ENCODE data around the gene NGLY1.

Gene NGLY1

DNA sequence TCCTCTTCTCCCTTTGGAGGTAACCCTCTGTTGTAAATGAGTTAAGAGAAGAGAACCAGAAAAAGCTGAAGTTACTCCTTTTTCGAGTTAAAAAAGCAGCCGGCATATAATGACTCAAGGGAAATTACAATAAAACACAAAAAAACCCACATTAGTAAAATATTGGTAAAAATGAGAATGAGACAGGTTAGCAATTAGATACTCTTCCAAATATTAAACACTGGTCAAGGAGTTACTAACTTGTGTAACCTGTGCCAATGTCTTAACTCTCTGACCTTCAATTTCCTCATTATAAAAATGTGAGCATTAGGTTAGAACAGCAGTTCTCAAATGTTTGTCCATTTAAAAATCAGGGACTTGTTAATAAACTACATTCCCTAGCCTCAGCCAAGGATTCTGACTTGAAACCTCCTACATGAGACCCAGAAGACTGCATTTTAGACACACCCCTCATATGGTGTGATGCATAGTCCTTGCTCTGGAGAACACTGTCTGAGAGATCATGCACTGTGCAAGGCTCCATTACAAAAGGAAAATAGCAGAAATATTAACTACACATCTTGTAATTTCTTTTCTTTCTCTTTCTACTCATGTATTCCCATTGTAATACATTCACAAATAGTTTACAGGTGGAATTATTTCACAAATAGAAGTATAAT lies 75.8 kb downstream of the NGLY1 start:
- DNase-seq: no peak

DNA sequence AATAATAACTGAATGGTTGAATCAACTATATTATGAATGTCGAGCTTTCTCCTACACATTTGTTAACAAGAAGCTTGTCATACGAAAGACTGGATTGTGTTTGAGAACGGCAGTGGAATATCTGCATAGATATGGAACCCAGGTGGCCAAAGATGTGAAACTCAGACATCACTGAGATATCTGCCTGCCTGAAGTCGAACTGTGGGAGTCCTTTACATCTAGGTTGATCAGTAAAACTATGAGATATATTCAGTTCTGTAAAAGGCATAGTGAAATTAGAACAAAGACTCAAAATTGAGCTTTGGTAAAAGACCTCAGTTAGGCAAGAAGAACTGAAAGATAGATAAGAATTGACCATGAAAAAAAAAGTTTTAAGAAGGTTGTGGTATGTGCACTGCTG lies 77.0 kb downstream of the NGLY1 start:
- no peak for DNase-seq

DNA sequence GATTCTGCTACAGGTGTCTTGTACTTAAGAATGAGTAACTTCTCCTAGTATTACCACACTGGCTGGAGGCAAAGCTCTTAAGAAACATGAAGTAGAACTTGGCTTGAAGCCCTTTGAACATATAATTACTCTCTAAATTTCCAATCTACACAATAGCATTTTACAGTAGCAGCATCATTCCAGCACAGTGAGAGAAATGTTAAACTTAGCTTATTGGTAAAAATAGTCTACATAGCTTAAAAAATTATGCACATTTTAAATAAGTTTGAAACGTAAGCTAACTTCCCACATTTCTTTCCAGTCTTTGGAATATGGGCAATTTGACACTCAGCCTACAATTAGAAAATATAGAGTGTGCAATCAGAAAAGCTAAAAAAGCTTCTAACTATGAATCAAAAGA lies 85.7 kb downstream of the NGLY1 start:
- no peak for DNase-seq

DNA sequence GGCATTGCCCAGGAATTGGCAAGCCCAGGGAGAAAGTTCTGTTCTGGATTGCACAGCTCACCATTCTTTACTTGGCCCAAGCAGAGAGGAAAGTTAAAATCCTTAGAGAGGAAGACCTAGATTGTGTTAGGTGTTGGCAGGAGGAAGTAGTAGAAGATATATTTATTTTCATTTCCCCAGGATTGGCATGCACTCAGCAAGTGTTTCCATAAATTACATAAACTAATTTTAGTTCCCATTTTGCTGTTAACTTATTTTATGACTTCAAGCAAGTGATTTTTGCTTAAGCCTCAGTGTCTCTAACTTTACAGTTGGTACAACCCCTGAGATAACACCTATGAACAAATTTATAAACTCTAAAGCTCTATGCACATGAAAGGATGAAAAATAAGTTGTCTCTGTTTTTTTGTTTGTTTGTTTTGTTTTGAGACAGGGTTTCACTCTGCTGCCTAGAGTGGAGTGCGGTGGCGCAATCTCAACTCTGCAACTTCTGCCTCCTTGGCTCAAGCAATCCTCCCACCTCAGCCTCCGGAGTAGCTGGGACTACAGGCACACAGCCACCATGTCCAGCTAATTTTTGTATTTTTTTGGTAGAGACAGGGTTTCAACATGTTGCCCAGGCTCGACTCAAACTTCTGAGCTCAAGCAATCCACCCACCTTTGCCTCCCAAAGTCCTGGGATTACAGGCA lies 87.4 kb downstream of the NGLY1 start:
- no peak for DNase-seq

GRCh38 chr3:25693238-25693637 lies 90.0 kb downstream of the NGLY1 start:
- no peak for DNase-seq

DNA sequence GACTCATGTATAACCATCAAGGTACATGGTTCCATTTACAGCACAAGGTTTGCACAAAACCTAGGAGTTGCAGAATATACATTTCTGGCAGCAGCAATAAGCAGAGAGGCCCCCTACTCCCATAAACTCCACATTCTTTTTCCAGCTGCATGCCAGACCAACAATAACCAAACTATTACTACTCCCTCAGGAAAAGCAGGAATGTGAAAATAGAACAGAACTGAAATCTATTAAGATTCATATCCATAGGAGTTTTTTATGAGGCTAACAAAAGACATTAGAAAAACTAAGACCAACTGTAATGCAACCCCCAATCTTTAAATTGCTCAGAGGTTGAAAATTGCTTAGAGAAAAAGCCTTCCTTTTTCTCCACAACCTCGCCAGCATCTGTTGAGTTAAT lies 90.9 kb downstream of the NGLY1 start:
- no peak for DNase-seq

- DNase-seq: no peak
Observed at GRCh38 chr3:25690768-25691533, 92.3 kb downstream of the NGLY1 start.

- no peak for DNase-seq
Observed at GRCh38 chr3:25689226-25689625, 94.0 kb downstream of the NGLY1 start.

DNA sequence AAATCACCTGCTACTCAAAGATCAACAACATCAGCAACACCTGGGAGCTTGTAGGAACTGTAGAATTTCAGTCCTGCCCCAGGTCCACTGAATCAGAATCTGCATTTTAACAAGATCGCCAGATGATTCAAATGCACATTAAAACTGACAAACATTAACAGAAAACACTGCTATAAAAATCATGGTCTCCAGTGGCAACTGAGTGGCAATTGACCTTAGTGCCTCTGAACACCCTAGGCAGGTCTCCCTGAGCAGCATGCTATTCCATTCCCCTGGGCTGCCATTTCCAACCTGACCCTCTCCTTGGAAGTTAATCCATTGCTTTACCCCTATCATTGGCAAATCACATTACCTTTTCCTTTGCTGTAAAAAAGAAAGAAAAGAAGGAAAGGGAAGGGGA lies 95.5 kb downstream of the NGLY1 start:
- no peak for DNase-seq

DNA sequence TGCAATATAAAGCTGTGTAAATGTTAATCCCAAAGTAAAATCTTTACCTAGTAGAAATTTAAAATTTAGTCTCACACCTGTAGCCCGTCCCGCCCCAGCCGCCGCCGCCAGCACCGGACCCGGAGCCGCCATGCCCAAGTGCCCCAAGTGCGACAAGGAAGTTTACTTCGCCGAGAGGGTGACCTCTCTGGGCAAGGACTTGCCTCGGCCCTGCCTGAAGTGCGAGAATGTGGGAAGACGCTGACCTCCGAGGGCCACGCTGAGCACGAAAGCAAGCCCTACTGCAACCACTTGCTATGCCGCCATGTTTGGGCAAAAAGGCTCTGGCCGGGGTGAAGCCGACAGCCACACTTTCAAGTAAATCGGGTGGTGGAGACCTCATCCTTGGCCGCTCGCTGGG lies 96.5 kb downstream of the NGLY1 start:
- no peak for DNase-seq

DNA sequence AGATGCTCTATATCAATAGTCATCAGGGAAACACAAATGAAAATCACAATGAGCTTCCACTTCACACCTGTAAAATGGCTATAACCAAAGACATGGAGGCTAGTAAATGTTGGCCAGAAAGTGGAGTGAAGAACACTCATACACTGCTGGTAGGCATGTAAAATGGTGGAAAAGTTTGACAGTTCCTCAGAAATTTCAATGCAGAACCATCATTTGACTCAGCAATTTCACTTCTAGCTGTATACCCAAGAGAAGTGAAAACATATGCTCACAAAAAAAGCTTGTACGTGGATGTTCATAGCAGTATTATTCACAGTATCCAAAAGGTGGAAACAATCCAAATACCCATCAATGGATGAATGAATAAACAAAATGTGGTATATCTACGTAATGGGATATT lies 99.4 kb downstream of the NGLY1 start:
- DNase-seq: no peak

- no peak for DNase-seq
Observed at GRCh38 chr3:25683410-25683809, 99.8 kb downstream of the NGLY1 start.

DNA sequence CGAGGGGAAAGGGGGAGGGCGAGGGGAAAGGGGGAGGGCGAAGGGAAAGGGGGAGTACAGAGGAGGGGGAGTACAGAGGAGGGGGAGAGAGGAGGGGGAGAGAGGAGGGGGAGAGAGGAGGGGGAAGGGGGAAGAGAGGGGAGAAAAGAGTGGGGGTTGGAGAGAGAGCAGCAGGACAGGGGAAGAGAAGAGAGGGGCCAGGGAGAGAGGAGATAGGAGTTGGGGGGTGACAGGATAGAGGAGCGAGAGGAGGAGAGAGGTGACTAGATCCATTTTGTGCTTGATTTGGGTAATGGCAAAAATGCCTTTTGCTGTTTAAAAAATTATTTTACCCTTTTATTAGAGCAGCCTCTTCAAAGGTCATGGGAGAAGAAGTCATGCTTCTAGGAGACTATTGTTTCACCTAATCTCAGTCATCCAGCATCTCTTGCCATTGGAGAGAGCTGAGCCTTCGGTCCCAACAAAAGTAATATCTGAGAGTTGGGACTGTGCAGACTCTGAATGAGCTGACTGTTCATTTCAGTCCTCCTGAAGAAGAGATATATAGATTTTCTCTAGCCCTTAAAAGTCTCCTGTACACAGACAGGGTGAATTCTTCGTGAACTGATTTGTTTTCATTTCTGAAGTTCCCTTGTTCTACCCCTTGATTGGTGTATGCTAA lies 103.5 kb downstream of the NGLY1 start:
- no peak for DNase-seq

- DNase-seq: no peak
Observed at GRCh38 chr3:25679166-25679565, 104.1 kb downstream of the NGLY1 start.

GRCh38 chr3:25678581-25678980 lies 104.7 kb downstream of the NGLY1 start:
- no peak for DNase-seq

- DNase-seq: no peak
Observed at GRCh38 chr3:25677121-25677520, 106.1 kb downstream of the NGLY1 start.

GRCh38 chr3:25674670-25675069 lies 108.6 kb downstream of the NGLY1 start:
- DNase-seq: no peak

- DNase-seq: no peak
Observed at GRCh38 chr3:25673738-25674298, 109.4 kb downstream of the NGLY1 start.

Data from NCI-H2081 treated with DMSO at 0.1 percent for 48 hours (cell line).